GM12878 (cell line): ENCODE data around the gene CACNA1S.

ENCODE experiments used
- CREM ChIP-seq: IDR thresholded peaks from 2 replicates; pipeline ENCODE4 v1.6.1; 2014; ENCODE audit warnings: antibody characterized with exemption, low read depth
- FOS ChIP-seq: IDR thresholded peaks from 3 replicates; pipeline ENCODE4 v1.6.1; 2011; ENCODE audit warnings: borderline replicate concordance; ENCODE audit not compliant: insufficient read length; ENCODE audit errors: extremely low read depth
- HCFC1 ChIP-seq: fragments of 150-350 bp; IDR thresholded peaks from 2 replicates; pipeline ENCODE4 v1.6.1; 2014; ENCODE audit warnings: low read length

- TF ChIP-seq FOS (no peak), HCFC1 (no peak), CREM (no peak)
Observed at GRCh38 chr1:201105688-201106087, 6.5 kb downstream of the CACNA1S start.
